B cell (primary cell): Measurements from ENCODE around the gene RAMP2. TPM values are rescaled to one million over a fixed set of nuclear protein-coding genes. Genes with fewer than 3 reads are reported as not detected.

ENCODE experiments used
- ATAC-seq: fragments of 200-7000 bp; cut with Tn5 transposase; one replicate; pipeline ENCODE4 v1.10.0; 2021; ENCODE audit warnings: low read depth, mild to moderate bottlenecking, moderate number of reproducible peaks, moderate library complexity
- CTCF ChIA-PET: fragments of 350-600 bp; sonication (Branson Sonifier 250); formaldehyde crosslinking; loops from one replicate; lab custom pipeline; 2021; ENCODE audit warnings: antibody characterized with exemption, inconsistent platforms; lab: Charles Lee
- POLR2A ChIA-PET: fragments of 350-600 bp; sonication (Branson Sonifier 250); formaldehyde crosslinking; loops from one replicate; lab custom pipeline; 2021; ENCODE audit warnings: antibody characterized with exemption; lab: Charles Lee
- DNase-seq: peaks from one replicate; pipeline ENCODE4 v3.0.0; 2013
- H2AFZ ChIP-seq: 2 replicates; pipeline ENCODE4 v1.6.1; 2012; ENCODE audit warnings: mild to moderate bottlenecking, low read depth, low read length; ENCODE audit not compliant: insufficient read depth, poor library complexity, severe bottlenecking
- H3K27ac ChIP-seq, 2 donors: 1 replicate in 1 of 2; 2 replicates in 1 of 2; pipeline ENCODE4 v1.5.1; 2012 to 2013; ENCODE audit warnings: low read length in 2 of 2, mild to moderate bottlenecking in 2 of 2, moderate library complexity in 1 of 2
- H3K27me3 ChIP-seq, 4 experiments: fragments of 200-600 bp in 1 of 4; sonication (generic) in 1 of 4; replicated peaks in 1 of 4; 1 replicate in 2 of 4; 2 replicates in 2 of 4; pipeline versions ENCODE4 v1.6.1 to v1.7.0; 2013 to 2016; ENCODE audit warnings: low read length in 3 of 4, mild to moderate bottlenecking in 2 of 4, mixed read lengths in 1 of 4, moderate library complexity in 1 of 4; ENCODE audit not compliant: insufficient read depth in 4 of 4, control insufficient read depth in 3 of 4; ENCODE audit errors: control extremely low read depth in 1 of 4
- H3K36me3 ChIP-seq, 2 experiments: replicated peaks in 1 of 2; 1 replicate in 1 of 2; 2 replicates in 1 of 2; pipeline versions ENCODE4 v1.6.1 to v1.7.1; 2013; ENCODE audit warnings: low read length in 1 of 2; ENCODE audit not compliant: insufficient read depth in 2 of 2, control insufficient read depth in 1 of 2; ENCODE audit errors: control extremely low read depth in 1 of 2, extremely low read depth in 1 of 2
- H3K4me1 ChIP-seq, 2 donors: fragments of 200-600 bp in 1 of 2; sonication (generic) in 1 of 2; 1 replicate in 1 of 2; 2 replicates in 1 of 2; pipeline versions ENCODE4 v1.5.1 to v1.6.1; 2013 to 2017; ENCODE audit warnings: low read length in 2 of 2; ENCODE audit not compliant: control insufficient read depth in 2 of 2, insufficient read depth in 2 of 2
- H3K4me2 ChIP-seq: replicated peaks from 2 replicates; pipeline ENCODE3; 2012; ENCODE audit warnings: mild to moderate bottlenecking, low read depth, low read length; ENCODE audit not compliant: poor library complexity, severe bottlenecking
- H3K4me3 ChIP-seq, 5 experiments: fragments of 200-600 bp in 1 of 5; sonication (generic) in 1 of 5; 1 replicate in 3 of 5; 2 replicates in 2 of 5; pipeline versions ENCODE4 v1.5.1 to v1.7.0; 2011 to 2016; ENCODE audit warnings: low read length in 4 of 5, mild to moderate bottlenecking in 4 of 5, low read depth in 2 of 5, control low read depth in 1 of 5, moderate library complexity in 1 of 5; ENCODE audit not compliant: insufficient read depth in 1 of 5; ENCODE audit errors: control extremely low read depth in 1 of 5, extremely low read depth in 1 of 5
- H3K79me2 ChIP-seq: fragments of 200-600 bp; sonication (generic); one replicate; pipeline ENCODE4 v1.6.0; 2016; ENCODE audit warnings: low read length; ENCODE audit not compliant: control insufficient read depth, insufficient read depth
- H3K9ac ChIP-seq: fragments of 200-600 bp; sonication (generic); 2 replicates; pipeline ENCODE4 v1.6.1; 2017; ENCODE audit warnings: mild to moderate bottlenecking, low read length, moderate library complexity
- H3K9me3 ChIP-seq, 3 donors: one replicate each; pipeline versions ENCODE4 v1.6.1 to v1.7.1; 2013; ENCODE audit warnings: low read length in 2 of 3; ENCODE audit not compliant: control insufficient read depth in 2 of 3, insufficient read depth in 1 of 3; ENCODE audit errors: control extremely low read depth in 1 of 3
- H4K20me1 ChIP-seq: 2 replicates; pipeline ENCODE4 v1.6.0; 2012; ENCODE audit warnings: mild to moderate bottlenecking, low read length; ENCODE audit not compliant: insufficient read depth, control insufficient read depth, poor library complexity, severe bottlenecking
- H3K27ac Mint-ChIP-seq: one replicate; pipeline ENCODE4 v1.8.0; 2021; ENCODE audit warnings: mixed read lengths
- H3K27me3 Mint-ChIP-seq: one replicate; pipeline ENCODE4 v1.8.0; 2021; ENCODE audit warnings: mixed read lengths
- H3K4me1 Mint-ChIP-seq: one replicate; pipeline ENCODE4 v1.8.0; 2021; ENCODE audit warnings: mixed read lengths
- H3K4me3 Mint-ChIP-seq: one replicate; pipeline ENCODE4 v1.8.0; 2021; ENCODE audit warnings: mixed read lengths
- H3K9me3 Mint-ChIP-seq: one replicate; pipeline ENCODE4 v1.8.0; 2022; ENCODE audit warnings: mixed read lengths; ENCODE audit not compliant: insufficient read depth
- EZH2 ChIP-seq: IDR thresholded peaks from 2 replicates; pipeline ENCODE4 v1.6.1; 2012; ENCODE audit warnings: borderline replicate concordance, low read depth, mild to moderate bottlenecking, moderate library complexity, low read length; ENCODE audit not compliant: insufficient read depth, poor library complexity, severe bottlenecking
- WGBS: methylation state at CpG from one replicate; pipeline ENCODE4 v1.1.5; 2013; ENCODE audit warnings: missing lambda C conversion rate; ENCODE audit not compliant: insufficient coverage; 5-methylcytosine and 5-hydroxymethylcytosine counted together
- intact Hi-C: fragments of 100-400 bp; cut with micrococcal nuclease; formaldehyde crosslinking; loops from one replicate; pipeline ENCODE4 v1.10.0; 2022
- polyA plus RNA-seq: library from polyadenylated mRNA; depleted of rRNA; stranded (reverse); fragments of >200 nt; gene quantifications from 2 replicates; pipeline ENCODE4 v1.2.3, GENCODE V29; 2012
- total RNA-seq, 2 donors: library from RNA; stranded (reverse); fragments of 120-200 nt in 1 of 2; gene quantifications; 1 replicate in 1 of 2; 2 replicates in 1 of 2; pipeline versions ENCODE4 v1.2.3 to v1.2.4, GENCODE V29; 2013 to 2022
- TF ChIP-seq, protein P1 (sequence below): fragments of 200-600 bp; IDR thresholded peaks from one replicate; pipeline ENCODE4 v1.8.0; 2022; ENCODE audit warnings: antibody characterized with exemption, mild to moderate bottlenecking

Gene RAMP2
- total and polyA plus RNA-seq, 2 donors (not counting 1 experiment from before 2014, with no cell fraction given) = not detected

GRCh38 chr17:42798011-42798382 lies 37.0 kb downstream of the RAMP2 start:
- intact Hi-C loops = loop anchor here (1.0 kb wide), 3 partner anchors 25 to 53 kb away; partner anchors contain the start of genes BECN1, EZH1 and VPS25
- no peak for TF ChIP-seq EZH2
- TF ChIP-seq, protein P1, sequence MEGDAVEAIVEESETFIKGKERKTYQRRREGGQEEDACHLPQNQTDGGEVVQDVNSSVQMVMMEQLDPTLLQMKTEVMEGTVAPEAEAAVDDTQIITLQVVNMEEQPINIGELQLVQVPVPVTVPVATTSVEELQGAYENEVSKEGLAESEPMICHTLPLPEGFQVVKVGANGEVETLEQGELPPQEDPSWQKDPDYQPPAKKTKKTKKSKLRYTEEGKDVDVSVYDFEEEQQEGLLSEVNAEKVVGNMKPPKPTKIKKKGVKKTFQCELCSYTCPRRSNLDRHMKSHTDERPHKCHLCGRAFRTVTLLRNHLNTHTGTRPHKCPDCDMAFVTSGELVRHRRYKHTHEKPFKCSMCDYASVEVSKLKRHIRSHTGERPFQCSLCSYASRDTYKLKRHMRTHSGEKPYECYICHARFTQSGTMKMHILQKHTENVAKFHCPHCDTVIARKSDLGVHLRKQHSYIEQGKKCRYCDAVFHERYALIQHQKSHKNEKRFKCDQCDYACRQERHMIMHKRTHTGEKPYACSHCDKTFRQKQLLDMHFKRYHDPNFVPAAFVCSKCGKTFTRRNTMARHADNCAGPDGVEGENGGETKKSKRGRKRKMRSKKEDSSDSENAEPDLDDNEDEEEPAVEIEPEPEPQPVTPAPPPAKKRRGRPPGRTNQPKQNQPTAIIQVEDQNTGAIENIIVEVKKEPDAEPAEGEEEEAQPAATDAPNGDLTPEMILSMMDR = no peak
- H3K27me3 Mint-ChIP-seq = peaks cover 5% of the 10 kb centered on the region

More at GRCh38 chr17:42798011-42798382, 37.0 kb downstream of the RAMP2 start:
- H3K4me2 ChIP-seq = peak overlapping the region; percentile 81
- peaks cover 0 to 3% (median 0%) of the 10 kb centered on the region in 3 donors for H3K9me3 ChIP-seq
- no peaks in the 10 kb centered on the region for H3K27me3 ChIP-seq
- H3K4me1 ChIP-seq = peaks cover 14 to 21% of the 10 kb centered on the region in 2 donors
- H3K9me3 Mint-ChIP-seq = no peaks in the 10 kb centered on the region
- peak overlapping the region; percentile 87 for H3K9ac ChIP-seq
- H3K4me3 Mint-ChIP-seq = peak overlapping the region; percentile 96
- peak overlapping the region; percentile 83 for H3K27ac Mint-ChIP-seq
- DNase-seq = no peak
- peaks cover 23% of the 10 kb centered on the region for H3K79me2 ChIP-seq
- POLR2A ChIA-PET = interaction anchor here (1.2 to 2.1 kb wide), 2 partner anchors 25 to 26 kb away, joined by 5 to 9 read pairs; partner anchors contain the start of genes BECN1 and VPS25
- 80% methylated on average over 1 of the region's 10 CpGs for WGBS
- H3K4me1 Mint-ChIP-seq = peaks cover 27% of the 10 kb centered on the region
- ATAC-seq = no peak
- H4K20me1 ChIP-seq = no peaks in the 10 kb centered on the region
- H3K4me3 ChIP-seq = peak overlapping the region; percentile 59 to 90 (median 76)
- CTCF ChIA-PET = interaction anchor here (0.5 to 1.3 kb wide), 5 partner anchors 22 to 220 kb away, joined by 3 to 4 read pairs (median 3); partner anchors contain the start of gene BECN1
- H2AFZ ChIP-seq = peak overlapping the region; percentile 92
- H3K27ac ChIP-seq = peak overlapping the region; percentile 4 to 69
- H3K36me3 ChIP-seq = peaks cover 0 to 2% of the 10 kb centered on the region in 2 experiments
